Hepatocyte (in vitro differentiated cells): ENCODE measurements around the gene LRRC14B.

ENCODE experiments used
- CTCF ChIP-seq: fragments of 200-600 bp; sonication (generic); IDR thresholded peaks from 2 replicates; pipeline ENCODE4 v1.5.1; 2016; ENCODE audit warnings: antibody characterized with exemption, mild to moderate bottlenecking; ENCODE audit not compliant: poor library complexity
- EZH2 ChIP-seq: fragments of 200-600 bp; sonication (generic); IDR thresholded peaks from 2 replicates; pipeline ENCODE4 v1.6.1; 2016; ENCODE audit warnings: antibody characterized with exemption, mild to moderate bottlenecking, borderline replicate concordance

- TF ChIP-seq EZH2: no peak
- no peak for TF ChIP-seq CTCF
These were observed 11.9 kb upstream of the LRRC14B start for GRCh38 chr5:179401-179800.
